Suprapubic skin (tissue), 4 donors: Measurements from ENCODE around the gene TLR6.

ENCODE experiments used
- CTCF ChIP-seq, 2 donors: fragments of 200-600 bp in 1 of 2; fragments of 450-650 bp in 1 of 2; sonication (generic) in 1 of 2; IDR thresholded peaks; one replicate each; pipeline ENCODE4 v1.5.1; 2016 to 2019; ENCODE audit warnings: antibody characterized with exemption in 2 of 2, mild to moderate bottlenecking in 1 of 2, moderate library complexity in 1 of 2
- EP300 ChIP-seq: sonication (generic); formaldehyde crosslinking; IDR thresholded peaks from one replicate; pipeline ENCODE4 v1.6.1; 2017; ENCODE audit warnings: antibody characterized with exemption
- POLR2A ChIP-seq, 2 donors: fragments of 450-650 bp; IDR thresholded peaks; one replicate each; pipeline ENCODE4 v1.6.1; 2017; ENCODE audit warnings: antibody characterized with exemption in 2 of 2, mild to moderate bottlenecking in 2 of 2, moderate library complexity in 2 of 2
- POLR2AphosphoS5 ChIP-seq, 3 donors: sonication (generic); formaldehyde crosslinking; IDR thresholded peaks; one replicate each; pipeline ENCODE4 v1.6.1; 2017; ENCODE audit warnings: antibody characterized with exemption in 3 of 3

GRCh38 chr4:38785041-38785790 lies 71.4 kb downstream of the TLR6 start:
- TF ChIP-seq CTCF (IDR thresholded peaks at IDR 0.05) (no peak), EP300 (no peak), POLR2A (IDR thresholded peaks at IDR 0.05) (no peak), POLR2AphosphoS5 (IDR thresholded peaks at IDR 0.05) (no peak)
